ENCODE measurements around the gene SERGEF. TPM values are rescaled to one million over a fixed set of nuclear protein-coding genes. Genes with fewer than 3 reads are reported as not detected.
A peak's percentile ranks its signal among the peaks of the same experiment; 100 is the strongest.

The SERGEF gene
- total and polyA plus RNA-seq, 2 of the 13 experiments (the other 11 are each of a cell fraction or from before 2014, with no cell fraction given): 54.5 to 114 TPM

DNA sequence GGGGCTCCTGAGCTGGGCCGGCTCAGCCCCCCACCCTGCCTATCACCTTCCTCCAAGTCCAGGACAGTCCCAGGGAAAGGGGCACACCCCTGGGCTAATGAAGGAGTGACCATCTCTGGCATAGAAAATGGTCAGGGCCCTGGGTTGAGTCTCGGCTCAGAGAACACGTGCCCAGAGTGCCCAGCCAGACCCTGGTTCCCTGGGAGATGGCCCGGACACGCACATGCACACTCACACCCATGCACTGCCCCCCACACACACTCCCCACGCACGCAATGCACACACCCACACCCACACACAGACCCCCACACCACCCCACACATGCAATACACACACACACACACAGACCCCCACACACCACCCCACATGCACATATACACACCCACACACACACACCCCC, 249.6 kb downstream of the SERGEF start:
- Histone ChIP-seq H3K4me2 (ENCODE audit: low read depth, low read length) (no peak overlapping the region), H4K20me1 (ENCODE audit: insufficient read depth, low read length) (no peaks in the 10 kb centered on the region), H3K4me3 (replicated peaks in 1 of 3; ENCODE audit: insufficient read depth in 1 of 3, low read depth in 2 of 3, low read length in 3 of 3) (no peak overlapping the region), H3K9me3 (ENCODE audit: low read length) (no peaks in the 10 kb centered on the region), H2AFZ (ENCODE audit: low read length) (no peak overlapping the region), H3K79me2 (ENCODE audit: insufficient read depth, low read length) (no peaks in the 10 kb centered on the region), H3K27ac (ENCODE audit: extremely low read length, insufficient read depth, low read length) (no peak overlapping the region), H3K4me1 (ENCODE audit: insufficient read depth, low read length) (peaks cover 11% of the 10 kb centered on the region; the same call in 1 of the 2 replicates), H3K9ac (ENCODE audit: insufficient read depth, low read depth, low read length) (no peak overlapping the region), H3K36me3 (replicated peaks in 1 of 2; ENCODE audit: control insufficient read depth in 1 of 2, insufficient read depth in 2 of 2, low read length in 2 of 2) (no peaks in the 10 kb centered on the region), H3K27me3 (ENCODE audit: control insufficient read depth in 1 of 2, insufficient read depth in 2 of 2, low read length in 2 of 2) (peaks cover 4 to 6% of the 10 kb centered on the region in 2 experiments; a peak in 3 of 5 replicates)
- TF ChIP-seq AKAP8 (CRISPR knock-in tag; IDR thresholded peaks at IDR 0.05): no peak
- TF ChIP-seq TP53 (CRISPR knock-in tag; conservative IDR thresholded peaks at IDR 0.05): no peak
- no peak for TF ChIP-seq NR2C2 (CRISPR knock-in tag; IDR thresholded peaks at IDR 0.05; ENCODE audit: borderline replicate concordance)
- no peak for TF ChIP-seq NFKBIZ (CRISPR knock-in tag; IDR thresholded peaks at IDR 0.05)
- TF ChIP-seq REL (CRISPR knock-in tag; conservative IDR thresholded peaks at IDR 0.05): no peak
- no peak for TF ChIP-seq ZNF343 (CRISPR knock-in tag; IDR thresholded peaks at IDR 0.05)
- ATAC-seq: no peak
- ChIA-PET POLR2A (no interaction called here), CTCF (ENCODE audit: low intra/inter-chr PET ratio, low total read pairs) (no interaction called here)
- no peak for FAIRE-seq
- no TSS peak for BruUV-seq (replicated peaks)
- in situ Hi-C loops (cut with HindIII; ENCODE audit: extremely low pct_ligation_motif_present, low pct_unique_long_range_greater_than_20kb) (loop anchor here (5.0 kb wide), 1 partner anchor 214 kb away; no protein-coding TSS in a partner anchor), intact Hi-C loops (cut with micrococcal nuclease; ENCODE audit: unreplicated experiment) (loop anchor here (5.0 to 10.0 kb wide), 3 partner anchors 84 to 342 kb away; partner anchors contain the start of gene SAAL1)
- no peak for DNase-seq (ENCODE audit: low spot score)
- WGBS (ENCODE audit: low lambda C conversion rate): 25% methylated on average over 5 of the region's 7 CpGs

DNA sequence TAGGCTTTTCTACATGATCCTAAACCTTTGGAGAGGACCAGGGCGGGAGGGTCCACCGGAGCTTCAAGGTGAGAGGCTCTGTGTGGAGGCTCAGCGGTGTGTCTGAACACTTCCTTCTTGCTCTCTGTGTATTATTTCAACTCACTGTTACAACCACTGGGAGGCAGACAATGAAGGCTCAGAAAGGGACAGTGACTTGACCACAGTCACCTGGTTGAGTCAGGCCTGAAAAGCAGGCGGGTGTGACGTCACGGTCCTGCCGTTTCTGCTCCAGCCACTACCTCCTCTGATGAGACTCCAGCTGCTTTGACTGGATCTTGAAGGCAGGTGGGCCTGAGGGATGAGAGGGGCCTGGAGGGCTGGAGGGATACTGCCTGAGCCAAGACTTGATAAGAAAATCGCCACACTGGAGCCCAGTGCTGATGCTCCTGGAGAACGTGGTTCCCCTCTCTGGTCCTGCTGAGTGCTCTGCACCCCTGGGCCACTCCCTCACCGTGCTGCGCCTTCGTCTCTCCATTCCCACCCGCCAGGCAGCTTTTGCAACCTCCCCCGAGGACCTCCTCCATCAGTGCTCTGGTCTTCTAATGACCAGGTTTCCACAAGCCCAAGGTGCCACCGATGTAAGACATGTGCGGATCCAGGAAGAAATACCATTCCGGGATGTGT, 250.4 kb downstream of the SERGEF start:
- POLR2A ChIA-PET: no interaction called here
- H3K4me2 ChIP-seq (ENCODE audit: low read depth, low read length): no peak overlapping the region
- no peak overlapping the region for H3K27ac ChIP-seq (ENCODE audit: extremely low read length, insufficient read depth, low read length)
- intact Hi-C loops (cut with micrococcal nuclease; ENCODE audit: unreplicated experiment): loop anchor here (5.0 to 10.0 kb wide), 3 partner anchors 85 to 342 kb away; partner anchors contain the start of gene SAAL1
- peaks cover 11% of the 10 kb centered on the region; the same call in 1 of the 2 replicates for H3K4me1 ChIP-seq (ENCODE audit: insufficient read depth, low read length)
- ATAC-seq (no peak), FAIRE-seq (no peak), DNase-seq (ENCODE audit: low spot score) (no peak)
- H2AFZ ChIP-seq (ENCODE audit: low read length): no peak overlapping the region
- H3K4me3 ChIP-seq (replicated peaks in 1 of 3; ENCODE audit: insufficient read depth in 1 of 3, low read depth in 2 of 3, low read length in 3 of 3): no peak overlapping the region
- no peaks in the 10 kb centered on the region for H3K36me3 ChIP-seq (replicated peaks in 1 of 2; ENCODE audit: control insufficient read depth in 1 of 2, insufficient read depth in 2 of 2, low read length in 2 of 2)
- no peak overlapping the region for H3K9ac ChIP-seq (ENCODE audit: insufficient read depth, low read depth, low read length)
- WGBS (ENCODE audit: low lambda C conversion rate): 58% methylated on average over 17 of the region's 17 CpGs
- H3K9me3 ChIP-seq (ENCODE audit: low read length): no peaks in the 10 kb centered on the region
- H3K27me3 ChIP-seq (ENCODE audit: control insufficient read depth in 1 of 2, insufficient read depth in 2 of 2, low read length in 2 of 2): peaks cover 2 to 6% of the 10 kb centered on the region in 2 experiments; a peak in 3 of 5 replicates
- no peaks in the 10 kb centered on the region for H4K20me1 ChIP-seq (ENCODE audit: insufficient read depth, low read length)
- no TSS peak for BruUV-seq (replicated peaks)
- CTCF ChIA-PET (ENCODE audit: low intra/inter-chr PET ratio, low total read pairs): interaction anchor here (1.1 kb wide), 1 partner anchor 215 kb away, joined by 3 read pairs; no protein-coding TSS in a partner anchor
- in situ Hi-C loops (cut with HindIII; ENCODE audit: extremely low pct_ligation_motif_present, low pct_unique_long_range_greater_than_20kb): loop anchor here (5.0 kb wide), 1 partner anchor 215 kb away; no protein-coding TSS in a partner anchor
- no peaks in the 10 kb centered on the region for H3K79me2 ChIP-seq (ENCODE audit: insufficient read depth, low read length)
- peak; percentile 86; the same call in 1 of the 2 replicates for TF ChIP-seq ZNF768 (CRISPR knock-in tag; IDR thresholded peaks at IDR 0.05)
- peak; percentile 98 for TF ChIP-seq CREB1 (IDR thresholded peaks at IDR 0.05)
- no peak for TF ChIP-seq CREB1 (CRISPR knock-in tag; IDR thresholded peaks at IDR 0.05)
- TF ChIP-seq, protein P1, sequence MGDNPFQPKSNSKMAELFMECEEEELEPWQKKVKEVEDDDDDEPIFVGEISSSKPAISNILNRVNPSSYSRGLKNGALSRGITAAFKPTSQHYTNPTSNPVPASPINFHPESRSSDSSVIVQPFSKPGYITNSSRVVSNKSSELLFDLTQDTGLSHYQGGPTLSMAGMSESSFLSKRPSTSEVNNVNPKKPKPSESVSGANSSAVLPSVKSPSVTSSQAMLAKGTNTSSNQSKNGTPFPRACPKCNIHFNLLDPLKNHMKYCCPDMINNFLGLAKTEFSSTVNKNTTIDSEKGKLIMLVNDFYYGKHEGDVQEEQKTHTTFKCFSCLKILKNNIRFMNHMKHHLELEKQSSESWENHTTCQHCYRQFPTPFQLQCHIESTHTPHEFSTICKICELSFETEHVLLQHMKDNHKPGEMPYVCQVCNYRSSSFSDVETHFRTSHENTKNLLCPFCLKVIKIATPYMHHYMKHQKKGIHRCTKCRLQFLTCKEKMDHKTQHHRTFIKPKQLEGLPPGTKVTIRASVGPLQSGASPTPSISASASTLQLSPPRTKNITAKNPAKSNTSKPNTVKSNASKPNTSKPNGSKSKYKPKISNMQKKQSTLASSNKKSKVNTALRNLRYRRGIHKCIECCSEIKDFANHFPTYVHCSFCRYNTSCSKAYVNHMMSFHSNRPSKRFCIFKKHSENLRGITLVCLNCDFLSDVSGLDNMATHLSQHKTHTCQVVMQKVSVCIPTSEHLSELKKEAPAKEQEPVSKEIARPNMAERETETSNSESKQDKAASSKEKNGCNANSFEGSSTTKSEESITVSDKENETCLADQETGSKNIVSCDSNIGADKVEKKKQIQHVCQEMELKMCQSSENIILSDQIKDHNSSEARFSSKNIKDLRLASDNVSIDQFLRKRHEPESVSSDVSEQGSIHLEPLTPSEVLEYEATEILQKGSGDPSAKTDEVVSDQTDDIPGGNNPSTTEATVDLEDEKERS (CRISPR knock-in tag; IDR thresholded peaks at IDR 0.05): no peak
- no peak for TF ChIP-seq SAP130 (CRISPR knock-in tag; IDR thresholded peaks at IDR 0.05; ENCODE audit: low read depth)
- TF ChIP-seq, protein P2, sequence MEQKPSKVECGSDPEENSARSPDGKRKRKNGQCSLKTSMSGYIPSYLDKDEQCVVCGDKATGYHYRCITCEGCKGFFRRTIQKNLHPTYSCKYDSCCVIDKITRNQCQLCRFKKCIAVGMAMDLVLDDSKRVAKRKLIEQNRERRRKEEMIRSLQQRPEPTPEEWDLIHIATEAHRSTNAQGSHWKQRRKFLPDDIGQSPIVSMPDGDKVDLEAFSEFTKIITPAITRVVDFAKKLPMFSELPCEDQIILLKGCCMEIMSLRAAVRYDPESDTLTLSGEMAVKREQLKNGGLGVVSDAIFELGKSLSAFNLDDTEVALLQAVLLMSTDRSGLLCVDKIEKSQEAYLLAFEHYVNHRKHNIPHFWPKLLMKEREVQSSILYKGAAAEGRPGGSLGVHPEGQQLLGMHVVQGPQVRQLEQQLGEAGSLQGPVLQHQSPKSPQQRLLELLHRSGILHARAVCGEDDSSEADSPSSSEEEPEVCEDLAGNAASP (CRISPR knock-in tag; IDR thresholded peaks at IDR 0.05; ENCODE audit: borderline replicate concordance): no peak
